ENCODE measurements around the gene DOCK4. TPM values are rescaled to one million over a fixed set of nuclear protein-coding genes. Genes with fewer than 3 reads are reported as not detected.

The DOCK4 gene
- total RNA-seq, 1 donor from 2014 or later: 32.2 TPM

DNA sequence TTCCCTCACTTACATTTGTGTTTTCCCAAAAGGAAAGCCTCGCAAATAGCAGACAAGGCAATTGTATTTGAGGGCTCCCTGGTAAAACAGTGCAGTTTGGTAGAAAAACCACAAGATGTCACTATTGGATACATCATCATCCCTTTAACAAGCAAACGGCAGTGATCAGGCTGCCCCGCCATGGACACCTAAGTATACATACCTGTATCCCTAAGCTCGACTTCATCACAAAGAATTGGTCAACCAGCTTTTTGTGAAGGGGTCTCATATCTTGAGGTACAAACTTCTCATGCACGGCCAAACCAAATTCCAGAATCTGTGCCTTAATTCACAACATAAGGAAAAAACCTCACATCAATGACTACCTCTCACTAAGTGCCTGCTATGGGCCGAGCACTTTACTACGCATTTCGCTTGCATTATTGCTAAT, 464.4 kb downstream of the DOCK4 start:
- H3K4me1 Mint-ChIP-seq (ENCODE audit: low read depth, unreplicated experiment): peaks cover 11% of the 10 kb centered on the region
- peak; percentile 49 for FAIRE-seq

DNA sequence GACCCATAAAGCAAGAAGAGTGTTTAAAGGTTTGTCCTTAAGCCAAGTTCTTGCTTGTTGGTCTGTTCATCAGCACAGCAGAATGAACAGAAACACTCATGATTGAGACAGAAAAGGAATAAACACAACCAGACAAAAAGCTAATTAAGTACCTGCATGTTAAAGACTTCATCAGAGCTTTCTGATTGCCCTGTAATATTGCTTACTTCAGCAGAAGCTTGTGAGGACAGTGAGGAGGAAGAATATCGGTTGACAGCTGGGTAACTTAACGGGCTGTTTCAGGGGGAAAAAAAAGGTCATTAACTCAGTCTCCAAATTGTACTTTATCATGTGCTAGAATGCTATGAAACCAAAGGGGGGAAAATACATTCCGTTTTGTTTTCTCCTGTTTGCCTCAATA, 465.3 kb downstream of the DOCK4 start:
- Mint-ChIP-seq H3K9me3 (ENCODE audit: unreplicated experiment) (no peaks in the 10 kb centered on the region), H3K27ac (ENCODE audit: unreplicated experiment) (no peak overlapping the region), H3K36me3 (ENCODE audit: low read depth, unreplicated experiment) (peaks cover 15% of the 10 kb centered on the region), H3K4me3 (ENCODE audit: unreplicated experiment) (no peak overlapping the region), H3K4me1 (ENCODE audit: low read depth, unreplicated experiment) (peaks cover 14% of the 10 kb centered on the region), H3K27me3 (ENCODE audit: low read depth, unreplicated experiment) (no peaks in the 10 kb centered on the region)
- Histone ChIP-seq H3K36me3 (ENCODE audit: insufficient read depth, low read length) (no peaks in the 10 kb centered on the region), H3K4me1 (ENCODE audit: insufficient read depth, low read length) (peaks cover 16% of the 10 kb centered on the region), H3K9ac (ENCODE audit: low read length) (no peak overlapping the region), H3K27ac (ENCODE audit: low read depth, low read length) (no peak overlapping the region), H3K27me3 (ENCODE audit: insufficient read depth, low read length) (no peaks in the 10 kb centered on the region), H2AFZ (ENCODE audit: low read depth, low read length) (no peak overlapping the region), H3K4me3 (ENCODE audit: insufficient read depth, low read depth, low read length) (no peak overlapping the region), H3K4me2 (ENCODE audit: low read length) (no peak overlapping the region), H3K9me3 (ENCODE audit: insufficient read depth, low read depth, low read length) (no peaks in the 10 kb centered on the region), H3K79me2 (ENCODE audit: insufficient read depth, low read length) (no peaks in the 10 kb centered on the region), H4K20me1 (ENCODE audit: insufficient read depth, low read length) (no peaks in the 10 kb centered on the region)
- FAIRE-seq: no peak
- no peak for TF ChIP-seq EZH2 (IDR thresholded peaks at IDR 0.05; ENCODE audit: insufficient read depth, low read length)
- TF ChIP-seq, protein P1, sequence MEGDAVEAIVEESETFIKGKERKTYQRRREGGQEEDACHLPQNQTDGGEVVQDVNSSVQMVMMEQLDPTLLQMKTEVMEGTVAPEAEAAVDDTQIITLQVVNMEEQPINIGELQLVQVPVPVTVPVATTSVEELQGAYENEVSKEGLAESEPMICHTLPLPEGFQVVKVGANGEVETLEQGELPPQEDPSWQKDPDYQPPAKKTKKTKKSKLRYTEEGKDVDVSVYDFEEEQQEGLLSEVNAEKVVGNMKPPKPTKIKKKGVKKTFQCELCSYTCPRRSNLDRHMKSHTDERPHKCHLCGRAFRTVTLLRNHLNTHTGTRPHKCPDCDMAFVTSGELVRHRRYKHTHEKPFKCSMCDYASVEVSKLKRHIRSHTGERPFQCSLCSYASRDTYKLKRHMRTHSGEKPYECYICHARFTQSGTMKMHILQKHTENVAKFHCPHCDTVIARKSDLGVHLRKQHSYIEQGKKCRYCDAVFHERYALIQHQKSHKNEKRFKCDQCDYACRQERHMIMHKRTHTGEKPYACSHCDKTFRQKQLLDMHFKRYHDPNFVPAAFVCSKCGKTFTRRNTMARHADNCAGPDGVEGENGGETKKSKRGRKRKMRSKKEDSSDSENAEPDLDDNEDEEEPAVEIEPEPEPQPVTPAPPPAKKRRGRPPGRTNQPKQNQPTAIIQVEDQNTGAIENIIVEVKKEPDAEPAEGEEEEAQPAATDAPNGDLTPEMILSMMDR (IDR thresholded peaks at IDR 0.05; ENCODE audit: insufficient read depth, low read depth, low read length): no peak
- DNase-seq (ENCODE audit: low read depth): no peak

More for the DNA sequence above, 464.4 kb downstream of the DOCK4 start:
- DNase-seq (ENCODE audit: low read depth): peak; percentile 47
- H3K27me3 Mint-ChIP-seq (ENCODE audit: low read depth, unreplicated experiment): no peaks in the 10 kb centered on the region
- H2AFZ ChIP-seq (ENCODE audit: low read depth, low read length): no peak overlapping the region
- H3K27me3 ChIP-seq (ENCODE audit: insufficient read depth, low read length): no peaks in the 10 kb centered on the region
- H3K4me3 ChIP-seq (ENCODE audit: insufficient read depth, low read depth, low read length): no peak overlapping the region
- no peak overlapping the region for H3K4me3 Mint-ChIP-seq (ENCODE audit: unreplicated experiment)
- H3K9me3 ChIP-seq (ENCODE audit: insufficient read depth, low read depth, low read length): no peaks in the 10 kb centered on the region
- H3K27ac ChIP-seq (ENCODE audit: low read depth, low read length): no peak overlapping the region
- H3K9ac ChIP-seq (ENCODE audit: low read length): no peak overlapping the region
- peaks cover 8% of the 10 kb centered on the region for H3K4me1 ChIP-seq (ENCODE audit: insufficient read depth, low read length)
- no peak overlapping the region for H3K27ac Mint-ChIP-seq (ENCODE audit: unreplicated experiment)
- no peaks in the 10 kb centered on the region for H3K9me3 Mint-ChIP-seq (ENCODE audit: unreplicated experiment)
- H4K20me1 ChIP-seq (ENCODE audit: insufficient read depth, low read length): no peaks in the 10 kb centered on the region
- no peak for TF ChIP-seq EZH2 (IDR thresholded peaks at IDR 0.05; ENCODE audit: insufficient read depth, low read length)
- TF ChIP-seq, protein P1 (IDR thresholded peaks at IDR 0.05; ENCODE audit: insufficient read depth, low read depth, low read length): peak; percentile 82
- H3K79me2 ChIP-seq (ENCODE audit: insufficient read depth, low read length): no peaks in the 10 kb centered on the region
- H3K36me3 ChIP-seq (ENCODE audit: insufficient read depth, low read length): no peaks in the 10 kb centered on the region
- no peak overlapping the region for H3K4me2 ChIP-seq (ENCODE audit: low read length)
- peaks cover 15% of the 10 kb centered on the region for H3K36me3 Mint-ChIP-seq (ENCODE audit: low read depth, unreplicated experiment)

DNA sequence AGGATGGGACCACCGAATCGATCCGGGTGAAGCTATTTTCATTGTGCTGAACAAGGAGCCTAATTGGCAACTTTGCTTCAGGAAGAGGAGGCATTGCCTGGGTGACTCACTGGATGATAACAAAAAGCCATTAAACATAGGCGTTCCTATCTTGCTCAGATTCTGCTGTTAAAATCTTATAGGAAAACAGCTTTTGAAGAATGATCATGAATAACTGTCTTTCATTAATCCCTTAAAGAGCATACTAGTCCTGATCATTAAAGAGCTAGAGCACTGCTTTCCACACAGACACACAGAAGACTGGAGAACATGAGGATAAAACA, 469.7 kb downstream of the DOCK4 start:
- peak; percentile 17 for DNase-seq (ENCODE audit: low read depth)
- Histone ChIP-seq H3K9ac (ENCODE audit: low read length) (no peak overlapping the region), H3K4me3 (ENCODE audit: insufficient read depth, low read depth, low read length) (no peak overlapping the region), H3K36me3 (ENCODE audit: insufficient read depth, low read length) (no peaks in the 10 kb centered on the region), H3K4me2 (ENCODE audit: low read length) (peak overlapping the region; percentile 12), H4K20me1 (ENCODE audit: insufficient read depth, low read length) (no peaks in the 10 kb centered on the region), H3K27ac (ENCODE audit: low read depth, low read length) (no peak overlapping the region), H3K27me3 (ENCODE audit: insufficient read depth, low read length) (no peaks in the 10 kb centered on the region), H3K4me1 (ENCODE audit: insufficient read depth, low read length) (peaks cover 8% of the 10 kb centered on the region), H3K79me2 (ENCODE audit: insufficient read depth, low read length) (no peaks in the 10 kb centered on the region), H3K9me3 (ENCODE audit: insufficient read depth, low read depth, low read length) (no peaks in the 10 kb centered on the region), H2AFZ (ENCODE audit: low read depth, low read length) (peak overlapping the region; percentile 31)
- no peak for FAIRE-seq
- TF ChIP-seq, protein P1 (IDR thresholded peaks at IDR 0.05; ENCODE audit: insufficient read depth, low read depth, low read length): no peak
- no peak for TF ChIP-seq EZH2 (IDR thresholded peaks at IDR 0.05; ENCODE audit: insufficient read depth, low read length)
- Mint-ChIP-seq H3K36me3 (ENCODE audit: low read depth, unreplicated experiment) (peaks cover 10% of the 10 kb centered on the region), H3K4me3 (ENCODE audit: unreplicated experiment) (no peak overlapping the region), H3K27me3 (ENCODE audit: low read depth, unreplicated experiment) (no peaks in the 10 kb centered on the region), H3K4me1 (ENCODE audit: low read depth, unreplicated experiment) (peaks cover 5% of the 10 kb centered on the region), H3K27ac (ENCODE audit: unreplicated experiment) (no peak overlapping the region), H3K9me3 (ENCODE audit: unreplicated experiment) (no peaks in the 10 kb centered on the region)
